NB4 (cell line): ENCODE measurements around the gene LYVE1.

Source experiments
- CTCF ChIP-seq: IDR thresholded peaks from one replicate; pipeline ENCODE4 v1.5.1; 2012; ENCODE audit warnings: low read depth, low read length
- POLR2A ChIP-seq: IDR thresholded peaks from 2 replicates; pipeline ENCODE4 v1.6.1; 2011; ENCODE audit warnings: mild to moderate bottlenecking; ENCODE audit not compliant: insufficient read length; ENCODE audit errors: extremely low read depth

GRCh38 chr11:10520562-10520961, 47.9 kb downstream of the LYVE1 start:
- no peak for TF ChIP-seq CTCF
- TF ChIP-seq POLR2A: no peak
